Activated T-helper 1 cell treated with anti-CD3 and anti-CD28 coated beads, Interleukin-12 subunit alpha, Interleukin-12 subunit beta, Interleukin-2, Interleukin-4 antibody, amounts not matched to agents 30 ng/mL and 10 ng/mL and 1 ng/mL, durations not matched to agents 14 hours and 24 hours and 36 hours (primary cell): ENCODE results near the gene HLA-G. TPM values are rescaled to one million over a fixed set of nuclear protein-coding genes. Genes with fewer than 3 reads are reported as not detected.

Experiments
- DNase-seq: peaks from one replicate; pipeline ENCODE4 v3.0.0; 2021; ENCODE audit warnings: low spot score
- H3K27ac Mint-ChIP-seq: one replicate; pipeline ENCODE4 v1.8.0; 2021; ENCODE audit warnings: mild to moderate bottlenecking, mixed read lengths
- H3K27me3 Mint-ChIP-seq: one replicate; pipeline ENCODE4 v1.8.0; 2022; ENCODE audit warnings: mild to moderate bottlenecking, moderate library complexity, mixed read lengths; ENCODE audit not compliant: insufficient read depth
- H3K36me3 Mint-ChIP-seq: one replicate; pipeline ENCODE4 v1.8.0; 2021; ENCODE audit warnings: low read depth, mixed read lengths
- H3K4me1 Mint-ChIP-seq: one replicate; pipeline ENCODE4 v1.8.0; 2021; ENCODE audit warnings: low read depth, mixed read lengths
- H3K4me3 Mint-ChIP-seq: one replicate; pipeline ENCODE4 v1.8.0; 2021; ENCODE audit warnings: mild to moderate bottlenecking, moderate library complexity, mixed read lengths
- H3K9me3 Mint-ChIP-seq: one replicate; pipeline ENCODE4 v1.8.0; 2021; ENCODE audit warnings: mixed read lengths
- intact Hi-C: fragments of 100-400 bp; cut with micrococcal nuclease; formaldehyde crosslinking; loops from one replicate; pipeline ENCODE4 v1.15.1; 2024
- total RNA-seq: library from RNA; stranded (reverse); gene quantifications from 2 replicates; pipeline ENCODE4 v1.2.3, GENCODE V29; 2022

The HLA-G gene
- total RNA-seq, 1 donor from 2014 or later = 1.6 TPM

- no peak for DNase-seq
- H3K9me3 Mint-ChIP-seq = no peaks in the 10 kb centered on the region
- no peak overlapping the region for H3K27ac Mint-ChIP-seq
- H3K4me3 Mint-ChIP-seq = no peak overlapping the region
- peaks cover 80% of the 10 kb centered on the region for H3K27me3 Mint-ChIP-seq
- no peaks in the 10 kb centered on the region for H3K4me1 Mint-ChIP-seq
- peaks cover 2% of the 10 kb centered on the region for H3K36me3 Mint-ChIP-seq
- intact Hi-C loops = no loop called here
These were observed 1.4 kb upstream of the HLA-G start for GRCh38 chr6:29826271-29826670.

DNA sequence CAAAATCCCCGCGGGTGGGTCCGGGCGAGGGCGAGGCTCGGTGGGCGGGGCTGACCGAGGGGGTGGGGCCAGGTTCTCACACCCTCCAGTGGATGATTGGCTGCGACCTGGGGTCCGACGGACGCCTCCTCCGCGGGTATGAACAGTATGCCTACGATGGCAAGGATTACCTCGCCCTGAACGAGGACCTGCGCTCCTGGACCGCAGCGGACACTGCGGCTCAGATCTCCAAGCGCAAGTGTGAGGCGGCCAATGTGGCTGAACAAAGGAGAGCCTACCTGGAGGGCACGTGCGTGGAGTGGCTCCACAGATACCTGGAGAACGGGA, 809 bp downstream of the HLA-G start:
- Mint-ChIP-seq H3K36me3 (peaks cover 2% of the 10 kb centered on the region), H3K4me1 (peaks cover 12% of the 10 kb centered on the region), H3K9me3 (no peaks in the 10 kb centered on the region), H3K27me3 (peaks cover 72% of the 10 kb centered on the region), H3K27ac (no peak overlapping the region), H3K4me3 (no peak overlapping the region)
- DNase-seq = peak; percentile 15
- intact Hi-C loops = no loop called here

DNA sequence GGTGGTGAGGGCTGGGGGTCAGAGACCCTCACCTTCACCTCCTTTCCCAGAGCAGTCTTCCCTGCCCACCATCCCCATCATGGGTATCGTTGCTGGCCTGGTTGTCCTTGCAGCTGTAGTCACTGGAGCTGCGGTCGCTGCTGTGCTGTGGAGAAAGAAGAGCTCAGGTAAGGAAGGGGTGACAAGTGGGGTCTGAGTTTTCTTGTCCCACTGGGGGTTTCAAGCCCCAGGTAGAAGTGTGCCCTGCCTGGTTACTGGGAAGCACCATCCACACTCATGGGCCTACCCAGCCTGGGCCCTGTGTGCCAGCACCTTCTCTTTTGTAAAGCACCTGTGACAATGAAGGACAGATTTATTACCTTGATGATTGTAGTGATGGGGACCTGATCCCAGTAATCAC, 2.1 kb downstream of the HLA-G start:
- peaks cover 2% of the 10 kb centered on the region for H3K36me3 Mint-ChIP-seq
- intact Hi-C loops = no loop called here
- peaks cover 64% of the 10 kb centered on the region for H3K27me3 Mint-ChIP-seq
- H3K27ac Mint-ChIP-seq = no peak overlapping the region
- H3K4me1 Mint-ChIP-seq = peaks cover 12% of the 10 kb centered on the region
- H3K4me3 Mint-ChIP-seq = no peak overlapping the region
- no peak for DNase-seq
- no peaks in the 10 kb centered on the region for H3K9me3 Mint-ChIP-seq

- Mint-ChIP-seq H3K27me3 (peaks cover 64% of the 10 kb centered on the region), H3K36me3 (peaks cover 2% of the 10 kb centered on the region), H3K4me1 (peaks cover 12% of the 10 kb centered on the region), H3K4me3 (no peak overlapping the region), H3K27ac (no peak overlapping the region), H3K9me3 (no peaks in the 10 kb centered on the region)
- no peak for DNase-seq
- intact Hi-C loops = no loop called here
These were observed 2.8 kb downstream of the HLA-G start for GRCh38 chr6:29830409-29830808.

DNA sequence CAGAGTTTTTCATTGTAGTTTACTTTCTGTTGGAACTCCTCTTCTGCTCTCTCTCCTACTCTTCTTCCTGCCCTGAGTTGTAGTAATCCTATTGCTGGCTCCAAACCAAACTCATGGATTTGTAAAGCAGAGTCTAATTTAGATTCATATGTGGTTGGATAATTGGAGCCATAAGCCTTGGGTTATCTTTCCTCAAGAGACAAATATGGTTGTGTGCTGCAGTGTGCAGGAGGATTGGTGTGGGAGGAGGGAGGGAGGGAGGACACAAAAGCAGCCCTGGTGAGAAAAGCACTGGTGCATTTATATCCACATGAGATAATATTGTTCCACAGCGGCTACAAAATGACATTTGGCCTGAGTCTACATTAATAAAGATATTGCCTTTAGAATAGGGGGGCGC, 4.2 kb downstream of the HLA-G start:
- Mint-ChIP-seq H3K4me1 (peaks cover 12% of the 10 kb centered on the region), H3K4me3 (no peak overlapping the region), H3K27me3 (peaks cover 63% of the 10 kb centered on the region), H3K27ac (no peak overlapping the region), H3K9me3 (no peaks in the 10 kb centered on the region), H3K36me3 (peaks cover 2% of the 10 kb centered on the region)
- intact Hi-C loops = no loop called here
- no peak for DNase-seq

GRCh38 chr6:29834564-29835436, 7.2 kb downstream of the HLA-G start:
- Mint-ChIP-seq H3K27me3 (peaks cover 64% of the 10 kb centered on the region), H3K27ac (no peak overlapping the region), H3K9me3 (no peaks in the 10 kb centered on the region), H3K4me1 (peaks cover 18% of the 10 kb centered on the region), H3K4me3 (no peak overlapping the region), H3K36me3 (no peaks in the 10 kb centered on the region)
- peak; percentile 12 for DNase-seq
- intact Hi-C loops = loop anchor here (1.0 to 2.0 kb wide), 3 partner anchors 96 to 184 kb away; no protein-coding TSS in a partner anchor

DNA sequence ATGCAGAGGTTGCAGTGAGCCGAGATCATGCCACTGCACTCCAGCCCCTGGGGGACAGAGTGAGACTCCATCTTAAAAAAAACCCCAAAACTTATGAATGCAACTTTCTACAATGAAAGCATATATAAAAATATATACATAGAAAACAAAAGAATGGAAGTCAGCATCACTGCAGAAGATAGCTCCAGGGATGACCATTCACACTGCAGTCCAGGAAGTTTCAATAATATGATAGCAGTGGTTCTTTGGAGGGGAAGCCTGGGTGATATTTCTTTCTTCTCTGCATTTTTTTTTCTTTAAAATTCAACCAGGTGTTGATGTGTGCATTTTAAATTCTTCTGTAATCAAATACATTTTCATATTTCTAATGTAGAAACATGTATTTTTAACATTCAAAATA, 12.3 kb downstream of the HLA-G start:
- H3K36me3 Mint-ChIP-seq = no peaks in the 10 kb centered on the region
- no peaks in the 10 kb centered on the region for H3K9me3 Mint-ChIP-seq
- intact Hi-C loops = no loop called here
- H3K27ac Mint-ChIP-seq = no peak overlapping the region
- peaks cover 12% of the 10 kb centered on the region for H3K4me1 Mint-ChIP-seq
- DNase-seq = no peak
- H3K27me3 Mint-ChIP-seq = peaks cover 52% of the 10 kb centered on the region
- no peak overlapping the region for H3K4me3 Mint-ChIP-seq

DNA sequence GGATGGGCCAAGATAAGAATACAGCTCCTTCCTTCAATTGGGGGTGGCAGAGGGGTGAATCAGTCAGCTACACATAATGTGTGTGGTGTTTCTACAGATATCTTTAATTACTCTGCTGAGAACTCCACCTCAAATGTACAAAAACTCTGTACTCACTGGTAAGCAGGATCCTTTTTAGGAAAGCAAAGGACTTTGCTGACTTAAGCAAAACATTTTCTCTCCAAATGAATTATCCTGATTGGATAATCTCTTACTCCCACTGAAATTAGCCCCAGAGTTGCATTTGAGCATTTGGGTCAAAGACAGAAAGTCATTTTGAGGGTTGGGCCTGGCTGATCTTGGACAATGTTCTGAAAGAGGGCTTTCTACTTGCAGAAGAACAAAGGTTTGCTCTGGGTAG, 13.4 kb downstream of the HLA-G start:
- Mint-ChIP-seq H3K4me3 (no peak overlapping the region), H3K9me3 (no peaks in the 10 kb centered on the region), H3K4me1 (peaks cover 23% of the 10 kb centered on the region), H3K36me3 (no peaks in the 10 kb centered on the region), H3K27me3 (peaks cover 42% of the 10 kb centered on the region), H3K27ac (no peak overlapping the region)
- no peak for DNase-seq
- intact Hi-C loops = no loop called here

DNA sequence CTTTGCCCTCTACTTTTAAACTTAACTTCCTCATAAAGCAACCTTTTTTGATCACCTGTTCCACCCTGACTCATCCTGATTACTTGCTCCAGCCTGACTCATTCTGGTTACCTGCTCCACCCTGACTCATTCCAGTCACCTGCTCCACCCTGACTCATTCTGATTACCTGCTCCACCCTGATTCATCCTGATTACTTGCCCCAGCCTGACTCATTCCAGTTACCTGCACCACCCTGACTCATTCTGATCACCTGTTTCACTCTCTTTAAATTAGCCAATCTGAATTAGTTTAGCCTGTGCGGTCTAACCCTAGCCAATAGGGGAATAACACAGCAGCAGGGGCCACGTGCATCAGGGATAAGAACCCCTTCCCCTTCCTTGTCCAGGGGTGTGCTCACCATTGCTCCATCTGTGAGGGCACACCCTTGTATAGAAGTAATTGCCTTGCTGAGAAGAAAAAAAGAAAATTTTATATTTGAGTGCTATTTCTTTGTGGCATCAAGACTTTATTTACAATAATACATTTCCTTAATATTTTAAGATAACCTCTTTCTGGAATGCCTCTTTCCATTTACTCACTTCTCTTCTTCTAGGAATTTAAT, 17.9 kb downstream of the HLA-G start:
- Mint-ChIP-seq H3K4me1 (peaks cover 37% of the 10 kb centered on the region), H3K36me3 (no peaks in the 10 kb centered on the region), H3K27me3 (peaks cover 33% of the 10 kb centered on the region), H3K27ac (peak overlapping the region; percentile 46), H3K4me3 (no peak overlapping the region), H3K9me3 (no peaks in the 10 kb centered on the region)
- peak; percentile 34 for DNase-seq
- intact Hi-C loops = loop anchor here (2.0 to 5.0 kb wide), 2 partner anchors 82 to 93 kb away; no protein-coding TSS in a partner anchor

DNA sequence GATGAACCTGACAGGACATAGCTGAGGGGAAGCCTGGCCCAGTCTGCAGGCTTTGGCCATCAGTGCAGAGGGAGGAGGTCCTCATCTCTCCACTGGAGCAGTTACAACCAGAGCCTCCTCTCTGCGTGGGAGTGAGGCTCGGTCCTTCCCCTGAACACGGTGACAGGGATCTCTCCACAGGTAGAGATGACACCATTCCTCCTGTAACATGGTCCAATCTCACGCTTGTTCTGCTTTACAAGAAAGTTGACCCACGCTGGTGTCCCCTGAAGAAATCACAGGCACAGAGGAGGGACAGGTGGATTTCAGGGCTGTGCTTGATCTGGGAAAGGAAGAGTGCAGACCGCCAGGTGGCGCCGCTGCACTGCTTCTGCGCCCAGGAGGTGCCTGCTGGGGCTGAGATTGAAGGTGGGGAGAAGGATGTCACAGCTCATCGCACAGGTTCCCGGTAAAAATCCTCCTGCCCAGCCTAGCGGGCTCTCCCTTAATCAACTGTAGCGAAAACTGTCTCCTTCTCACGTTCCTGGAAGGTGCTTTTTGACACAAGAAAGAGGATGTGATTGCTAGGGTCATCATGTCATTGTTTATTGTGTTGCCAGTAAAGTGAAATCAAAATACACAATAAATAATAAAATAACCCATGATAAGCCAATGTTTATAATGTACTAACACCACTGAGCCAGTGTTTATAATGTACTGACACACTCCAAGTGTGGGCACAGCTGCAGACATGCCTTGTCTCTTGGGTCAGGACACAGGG, 20.4 kb downstream of the HLA-G start:
- H3K27ac Mint-ChIP-seq = peak overlapping the region; percentile 50
- no peak overlapping the region for H3K4me3 Mint-ChIP-seq
- H3K27me3 Mint-ChIP-seq = peaks cover 34% of the 10 kb centered on the region
- H3K9me3 Mint-ChIP-seq = no peaks in the 10 kb centered on the region
- peak; percentile 70 for DNase-seq
- peaks cover 37% of the 10 kb centered on the region for H3K4me1 Mint-ChIP-seq
- intact Hi-C loops = loop anchor here (1.0 to 5.0 kb wide), 8 partner anchors 79 to 322 kb away; partner anchors contain the start of genes HLA-A and PPP1R11
- no peaks in the 10 kb centered on the region for H3K36me3 Mint-ChIP-seq

- H3K4me1 Mint-ChIP-seq = peaks cover 29% of the 10 kb centered on the region
- peak; percentile 23 for DNase-seq
- intact Hi-C loops = no loop called here
- H3K27me3 Mint-ChIP-seq = peaks cover 45% of the 10 kb centered on the region
- H3K4me3 Mint-ChIP-seq = peak overlapping the region; percentile 54
- H3K36me3 Mint-ChIP-seq = no peaks in the 10 kb centered on the region
- no peaks in the 10 kb centered on the region for H3K9me3 Mint-ChIP-seq
- no peak overlapping the region for H3K27ac Mint-ChIP-seq
These were observed 22.5 kb downstream of the HLA-G start for GRCh38 chr6:29850011-29850553.

GRCh38 chr6:29851190-29851589, 23.6 kb downstream of the HLA-G start:
- no peaks in the 10 kb centered on the region for H3K36me3 Mint-ChIP-seq
- peaks cover 20% of the 10 kb centered on the region for H3K4me1 Mint-ChIP-seq
- H3K27ac Mint-ChIP-seq = no peak overlapping the region
- H3K27me3 Mint-ChIP-seq = peaks cover 54% of the 10 kb centered on the region
- no peak for DNase-seq
- H3K4me3 Mint-ChIP-seq = no peak overlapping the region
- no peaks in the 10 kb centered on the region for H3K9me3 Mint-ChIP-seq
- intact Hi-C loops = no loop called here
